Muscle layer of colon (tissue), 2 donors: ENCODE measurements around the gene NANOGP8.
"Not testable (repeated sequence)": the region's sequence is repeated elsewhere in the genome, so short reads cannot be mapped to it uniquely, and the experiment has no call there.

ENCODE experiments used
- H3K27ac ChIP-seq: one replicate; pipeline ENCODE4 v1.7.0; 2013; ENCODE audit warnings: low read depth, mild to moderate bottlenecking, low read length, moderate library complexity
- H3K27me3 ChIP-seq, 2 donors: one replicate each; pipeline ENCODE4 v1.7.0; 2013; ENCODE audit warnings: low read length in 2 of 2, mild to moderate bottlenecking in 2 of 2; ENCODE audit not compliant: insufficient read depth in 2 of 2, control insufficient read depth in 1 of 2
- H3K36me3 ChIP-seq: one replicate; pipeline ENCODE4 v1.7.0; 2013; ENCODE audit warnings: mild to moderate bottlenecking, low read length; ENCODE audit not compliant: insufficient read depth
- H3K4me1 ChIP-seq: one replicate; pipeline ENCODE4 v1.7.0; 2013; ENCODE audit warnings: mild to moderate bottlenecking, low read length; ENCODE audit not compliant: insufficient read depth
- H3K4me3 ChIP-seq, 2 donors: one replicate each; pipeline ENCODE4 v1.7.0; 2013; ENCODE audit warnings: low read length in 2 of 2, low read depth in 1 of 2, mild to moderate bottlenecking in 1 of 2, moderate library complexity in 1 of 2
- H3K9ac ChIP-seq: one replicate; pipeline ENCODE4 v1.7.0; 2013; ENCODE audit warnings: low read length
- H3K9me3 ChIP-seq: one replicate; pipeline ENCODE4 v1.7.0; 2013; ENCODE audit warnings: mild to moderate bottlenecking, low read length
- donor health status: abdominal sarcoma.
- donor health status: Adenocarcinoma of cecum.

NANOGP8 gene, protein sequence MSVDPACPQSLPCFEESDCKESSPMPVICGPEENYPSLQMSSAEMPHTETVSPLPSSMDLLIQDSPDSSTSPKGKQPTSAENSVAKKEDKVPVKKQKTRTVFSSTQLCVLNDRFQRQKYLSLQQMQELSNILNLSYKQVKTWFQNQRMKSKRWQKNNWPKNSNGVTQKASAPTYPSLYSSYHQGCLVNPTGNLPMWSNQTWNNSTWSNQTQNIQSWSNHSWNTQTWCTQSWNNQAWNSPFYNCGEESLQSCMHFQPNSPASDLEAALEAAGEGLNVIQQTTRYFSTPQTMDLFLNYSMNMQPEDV

DNA sequence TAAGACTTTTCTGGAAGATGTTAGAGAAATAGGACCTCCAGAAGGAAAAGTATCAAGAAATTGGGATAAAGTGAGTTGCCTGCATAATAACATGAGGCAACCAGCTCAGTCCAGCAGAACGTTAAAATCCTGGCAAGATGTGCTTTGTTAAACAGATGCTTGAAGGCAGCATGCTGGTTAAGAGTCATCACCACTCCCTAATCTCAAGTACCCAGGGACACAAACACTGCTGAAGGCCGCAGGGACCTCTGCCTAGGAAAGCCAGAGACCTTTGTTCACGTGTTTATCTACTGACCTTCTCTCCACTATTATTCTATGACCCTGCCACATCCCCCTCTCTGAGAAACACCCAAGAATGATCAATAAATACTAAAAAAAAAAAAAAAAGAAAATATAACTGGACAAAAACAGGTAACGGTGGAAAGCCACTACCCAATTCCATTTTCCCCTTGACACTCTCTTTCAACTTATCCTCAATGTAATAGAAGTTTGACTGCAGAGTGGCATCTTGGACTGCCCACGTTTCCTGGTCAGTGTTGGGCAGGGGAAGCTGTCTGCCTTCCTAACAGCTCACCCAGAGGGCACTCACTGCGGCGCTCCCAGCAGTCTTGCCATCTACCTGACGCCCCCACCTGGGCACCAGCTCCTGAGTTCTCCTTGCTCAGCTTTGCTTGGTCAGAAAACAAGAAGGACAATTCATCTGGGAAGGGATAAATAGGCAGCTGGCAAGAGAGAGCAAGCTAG lies at the start of gene NANOGP8:
Gene NANOGP8 (minus strand): TSS at position 120 of the 744 bp plus-strand sequence. CDS start 185 bp downstream, outside the sequence.
- H3K27me3 ChIP-seq, H3K36me3 ChIP-seq, H3K27ac ChIP-seq, H3K9me3 ChIP-seq, H3K9ac ChIP-seq, H3K4me3 ChIP-seq, H3K4me1 ChIP-seq: not testable (repeated sequence)

DNA sequence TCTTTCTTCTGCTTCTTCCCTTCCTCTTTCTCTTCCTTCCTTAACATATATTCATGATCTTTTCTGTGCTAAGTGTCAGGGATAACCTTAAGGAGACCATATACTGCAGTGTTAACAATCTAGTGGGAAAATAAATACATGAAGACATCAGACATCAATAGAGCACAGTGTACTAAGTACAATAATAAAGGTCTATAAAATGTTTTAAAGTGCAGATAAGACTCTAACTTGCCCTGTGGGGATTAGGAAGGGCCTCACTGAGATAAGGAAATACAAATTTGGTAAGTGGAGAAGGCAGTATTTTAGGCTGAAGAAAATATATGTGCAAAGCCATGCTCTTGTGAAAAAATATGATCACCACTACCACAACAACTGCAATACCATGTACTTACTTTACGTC lies 49.2 kb upstream of the NANOGP8 start:
- no peak overlapping the region for H3K9ac ChIP-seq
- H3K4me3 ChIP-seq = no peak overlapping the region
- no peaks in the 10 kb centered on the region for H3K36me3 ChIP-seq
- no peak overlapping the region for H3K27ac ChIP-seq
- H3K27me3 ChIP-seq = no peaks in the 10 kb centered on the region
- H3K4me1 ChIP-seq = no peaks in the 10 kb centered on the region
- H3K9me3 ChIP-seq = no peaks in the 10 kb centered on the region

DNA sequence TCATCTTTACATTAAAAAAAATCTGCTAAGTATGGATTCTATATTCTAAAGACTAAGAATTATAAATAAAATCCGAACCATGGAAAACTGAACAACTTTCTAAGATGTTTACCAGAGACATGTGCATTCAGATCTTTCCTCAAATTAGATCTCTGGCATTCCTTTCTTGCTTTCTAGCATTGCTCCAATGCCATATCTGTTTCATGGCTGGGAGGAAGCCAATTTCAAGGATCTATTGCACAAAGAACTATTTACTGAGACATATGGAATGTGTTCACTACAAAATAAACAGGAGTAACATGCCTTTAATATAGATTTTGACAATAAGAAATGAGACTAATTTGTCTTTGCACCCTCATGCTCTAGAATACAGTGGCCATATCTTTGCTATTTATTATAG lies 45.1 kb upstream of the NANOGP8 start:
- Histone ChIP-seq H3K36me3 (no peaks in the 10 kb centered on the region), H3K4me3 (no peak overlapping the region), H3K27ac (no peak overlapping the region), H3K4me1 (no peaks in the 10 kb centered on the region), H3K27me3 (no peaks in the 10 kb centered on the region), H3K9ac (no peak overlapping the region), H3K9me3 (no peaks in the 10 kb centered on the region)

DNA sequence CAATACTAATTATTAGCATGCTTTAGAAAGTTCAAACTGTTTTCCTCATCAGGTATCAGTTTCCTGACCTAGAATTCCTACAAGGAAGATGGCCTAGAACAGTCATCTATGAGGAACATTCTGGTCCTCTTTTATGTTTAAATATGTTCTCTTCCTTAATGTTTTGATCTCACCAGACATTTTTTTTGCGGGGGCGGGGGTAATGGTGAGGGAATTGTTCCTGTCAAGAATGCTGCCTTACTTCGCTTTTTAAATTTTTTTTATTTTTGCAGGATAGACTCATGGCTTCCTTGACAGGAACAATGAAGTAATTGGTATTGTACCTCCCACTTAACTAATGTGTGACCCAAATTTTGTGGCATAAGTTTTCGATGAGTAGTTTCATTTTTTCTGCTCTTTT lies 44.3 kb upstream of the NANOGP8 start:
- Histone ChIP-seq H3K27me3 (no peaks in the 10 kb centered on the region), H3K36me3 (no peaks in the 10 kb centered on the region), H3K9ac (no peak overlapping the region), H3K27ac (no peak overlapping the region), H3K9me3 (no peaks in the 10 kb centered on the region), H3K4me3 (no peak overlapping the region), H3K4me1 (no peaks in the 10 kb centered on the region)

DNA sequence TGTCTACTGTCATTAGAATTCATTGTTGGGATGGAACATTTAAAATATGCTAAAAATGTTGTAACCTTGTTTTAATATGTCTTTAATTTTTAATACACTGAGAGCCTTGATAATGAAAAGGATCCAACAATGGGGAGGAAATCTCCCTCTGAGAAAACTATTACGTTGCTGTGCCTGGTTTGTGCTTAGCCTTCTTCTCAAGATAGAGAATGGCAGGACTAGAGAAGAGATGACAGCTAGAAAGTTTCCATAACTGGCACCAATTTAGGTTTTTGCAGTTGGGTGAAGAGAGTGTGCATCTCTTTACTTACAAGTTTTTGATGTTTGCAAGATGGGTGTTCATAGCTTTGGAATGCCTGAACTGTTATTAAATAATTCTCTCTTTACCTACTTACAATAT lies 42.6 kb upstream of the NANOGP8 start:
- Histone ChIP-seq H3K27me3 (no peaks in the 10 kb centered on the region), H3K9me3 (no peaks in the 10 kb centered on the region), H3K27ac (no peak overlapping the region), H3K9ac (no peak overlapping the region), H3K4me1 (no peaks in the 10 kb centered on the region), H3K36me3 (no peaks in the 10 kb centered on the region), H3K4me3 (no peak overlapping the region)

DNA sequence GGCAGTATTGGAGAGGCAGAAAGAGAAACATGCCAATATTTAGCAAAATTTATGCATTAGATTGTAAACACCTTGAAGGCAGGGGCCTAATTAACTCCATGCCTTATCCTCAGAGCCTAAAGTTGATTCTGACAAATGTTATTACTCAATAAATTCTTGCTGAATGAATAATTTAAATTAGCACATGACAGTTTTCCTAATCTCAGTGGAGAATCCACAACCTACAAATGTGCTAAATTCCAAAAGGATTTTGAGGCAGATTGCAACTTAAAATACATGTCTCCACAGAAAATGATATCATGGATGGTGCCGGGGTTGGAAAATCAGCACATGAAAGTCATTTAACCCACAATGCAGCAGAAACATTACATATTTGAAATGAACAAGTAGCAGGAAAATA lies 41.1 kb upstream of the NANOGP8 start:
- no peaks in the 10 kb centered on the region for H3K9me3 ChIP-seq
- H3K4me1 ChIP-seq = no peaks in the 10 kb centered on the region
- H3K9ac ChIP-seq = no peak overlapping the region
- no peak overlapping the region for H3K4me3 ChIP-seq
- H3K36me3 ChIP-seq = no peaks in the 10 kb centered on the region
- no peaks in the 10 kb centered on the region for H3K27me3 ChIP-seq
- H3K27ac ChIP-seq = no peak overlapping the region

DNA sequence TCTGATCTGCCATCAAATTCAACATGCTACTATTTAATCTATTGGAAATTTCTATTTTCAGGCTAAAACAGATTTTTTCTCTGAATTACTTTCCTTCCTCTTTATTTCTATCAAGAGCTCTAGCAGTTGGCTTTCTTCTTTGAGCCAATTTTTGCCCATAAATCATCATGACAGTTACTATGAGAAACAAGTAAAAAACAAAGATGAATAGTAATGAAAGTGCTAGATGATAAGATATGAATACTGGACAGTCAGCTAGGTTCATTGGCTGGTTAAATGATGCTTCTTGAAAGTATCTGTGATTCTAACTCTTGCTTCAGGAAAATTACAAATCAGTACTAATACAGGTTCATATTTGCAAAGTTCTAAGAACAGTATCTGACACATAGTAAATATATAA lies 38.6 kb upstream of the NANOGP8 start:
- Histone ChIP-seq H3K9me3 (no peaks in the 10 kb centered on the region), H3K36me3 (no peaks in the 10 kb centered on the region), H3K9ac (no peak overlapping the region), H3K4me1 (no peaks in the 10 kb centered on the region), H3K4me3 (no peak overlapping the region), H3K27me3 (no peaks in the 10 kb centered on the region), H3K27ac (no peak overlapping the region)

DNA sequence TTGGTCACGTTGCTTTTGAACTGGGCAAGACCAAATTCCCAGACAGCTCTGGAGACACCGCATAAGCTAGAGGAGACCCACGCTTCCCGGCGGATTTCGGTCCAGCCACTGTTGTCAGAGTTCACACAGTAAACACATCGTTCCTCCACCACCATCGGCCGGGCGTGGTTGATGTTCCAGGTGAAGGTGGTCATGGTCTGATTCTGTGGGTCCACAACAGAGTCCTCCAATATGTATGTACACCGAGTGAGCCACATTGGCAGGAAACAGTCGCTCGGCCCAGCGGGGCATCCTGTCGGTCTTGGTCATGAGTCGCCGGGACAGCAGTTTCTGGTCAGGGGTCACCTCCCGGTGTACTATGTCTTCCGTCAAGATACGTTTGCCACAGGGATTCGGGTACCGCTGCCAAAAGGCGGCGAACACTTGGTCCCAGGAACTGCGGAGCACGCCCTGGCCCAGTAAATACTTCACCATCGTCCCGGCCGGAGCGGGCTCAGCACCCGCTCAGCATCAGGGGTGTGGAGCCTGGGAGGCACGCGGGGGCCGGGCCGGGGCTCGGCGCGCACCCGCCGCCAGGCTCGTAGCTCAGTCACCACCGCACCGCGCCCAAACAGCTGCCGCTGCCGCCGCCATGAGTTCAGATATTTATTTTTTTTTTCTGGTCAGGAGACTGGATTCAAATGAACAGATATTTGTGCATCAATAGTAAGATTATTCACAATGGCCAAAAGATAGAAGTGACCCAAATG lies 36.7 kb upstream of the NANOGP8 start:
- no peak overlapping the region for H3K27ac ChIP-seq
- H3K27me3 ChIP-seq = no peaks in the 10 kb centered on the region
- H3K4me3 ChIP-seq = no peak overlapping the region
- H3K9ac ChIP-seq = no peak overlapping the region
- no peaks in the 10 kb centered on the region for H3K9me3 ChIP-seq
- H3K36me3 ChIP-seq = no peaks in the 10 kb centered on the region
- no peaks in the 10 kb centered on the region for H3K4me1 ChIP-seq

DNA sequence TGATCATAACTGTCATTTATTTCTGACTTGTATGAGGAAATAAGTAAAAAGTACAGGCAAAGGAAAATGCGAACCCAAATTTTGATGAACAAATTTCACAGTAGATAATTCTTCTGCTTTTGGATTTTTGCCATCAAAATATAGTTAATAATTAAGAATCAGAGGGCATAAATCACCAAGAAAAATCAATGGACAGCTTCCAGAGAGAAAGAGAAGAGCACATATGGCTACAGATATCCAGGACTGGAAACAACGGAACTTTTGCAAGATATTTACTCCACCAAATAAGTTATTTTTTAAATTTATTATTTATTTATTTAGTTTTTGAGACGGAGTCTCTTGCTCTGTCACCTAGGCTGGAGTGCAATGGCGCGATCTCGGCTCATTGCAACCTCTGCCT lies 35.1 kb upstream of the NANOGP8 start:
- no peaks in the 10 kb centered on the region for H3K36me3 ChIP-seq
- H3K27me3 ChIP-seq = no peaks in the 10 kb centered on the region
- no peak overlapping the region for H3K27ac ChIP-seq
- H3K4me1 ChIP-seq = no peaks in the 10 kb centered on the region
- H3K9me3 ChIP-seq = no peaks in the 10 kb centered on the region
- H3K4me3 ChIP-seq = no peak overlapping the region
- H3K9ac ChIP-seq = no peak overlapping the region

DNA sequence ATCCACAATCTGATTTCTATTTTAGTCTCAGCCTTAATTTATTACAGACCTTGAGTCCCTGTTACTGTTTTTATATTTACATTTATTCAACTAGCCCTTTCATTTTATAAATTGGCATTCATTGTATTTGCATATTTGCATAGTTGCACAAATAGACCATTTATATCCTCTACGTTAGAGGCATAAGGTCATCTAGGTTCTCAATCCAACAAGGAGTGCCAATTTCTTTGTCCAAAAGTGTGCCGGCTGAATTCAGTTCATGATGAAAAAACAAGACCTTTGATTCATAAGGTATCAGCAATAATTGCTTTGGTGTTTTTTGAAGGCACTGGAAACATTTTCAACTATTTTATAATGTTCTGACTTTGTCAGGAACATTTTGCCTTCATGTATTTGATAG lies 33.9 kb upstream of the NANOGP8 start:
- no peaks in the 10 kb centered on the region for H3K36me3 ChIP-seq
- H3K4me1 ChIP-seq = no peaks in the 10 kb centered on the region
- no peak overlapping the region for H3K4me3 ChIP-seq
- H3K9ac ChIP-seq = no peak overlapping the region
- no peaks in the 10 kb centered on the region for H3K27me3 ChIP-seq
- no peaks in the 10 kb centered on the region for H3K9me3 ChIP-seq
- no peak overlapping the region for H3K27ac ChIP-seq

DNA sequence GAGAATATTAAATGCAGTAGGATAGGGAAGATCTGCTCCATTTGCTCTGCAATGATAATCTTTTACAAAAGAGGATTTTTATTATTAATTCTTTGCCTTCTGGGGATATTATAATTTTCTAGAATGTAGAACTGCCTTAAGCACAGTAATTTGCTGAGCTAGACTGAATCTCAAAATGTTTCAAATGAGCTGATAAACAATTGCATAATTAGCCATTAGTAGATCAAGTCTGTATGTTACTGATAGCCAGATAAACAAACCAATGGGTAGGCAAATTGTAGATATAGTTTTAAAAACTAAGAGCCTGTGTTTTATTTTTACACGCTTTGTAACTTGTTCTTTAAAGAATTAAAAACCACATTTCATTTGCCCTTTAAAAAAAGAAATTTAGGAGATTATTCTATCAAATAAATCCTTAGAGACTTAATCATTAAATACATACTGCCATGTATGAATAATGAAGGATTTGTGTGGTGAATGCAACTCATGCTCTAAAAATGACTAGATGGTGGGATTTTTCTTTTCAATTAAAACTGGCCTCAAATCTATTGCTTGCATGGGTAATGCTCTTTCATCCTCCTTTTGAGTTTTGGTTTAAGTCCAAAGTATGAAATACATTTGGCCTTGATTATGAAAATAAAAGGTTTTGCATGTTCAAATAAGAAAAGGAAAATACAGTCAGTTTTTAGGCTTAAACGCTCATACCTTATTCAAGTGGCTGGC lies 32.6 kb upstream of the NANOGP8 start:
- no peaks in the 10 kb centered on the region for H3K27me3 ChIP-seq
- H3K4me1 ChIP-seq = no peaks in the 10 kb centered on the region
- no peak overlapping the region for H3K4me3 ChIP-seq
- no peak overlapping the region for H3K27ac ChIP-seq
- no peaks in the 10 kb centered on the region for H3K36me3 ChIP-seq
- no peaks in the 10 kb centered on the region for H3K9me3 ChIP-seq
- H3K9ac ChIP-seq = no peak overlapping the region
